ENCODE results near the gene ADGB.
"Not testable (repeated sequence)": the region's sequence is repeated elsewhere in the genome, so short reads cannot be mapped to it uniquely, and the experiment has no call there.

The ADGB gene

GRCh38 chr6:146598772-146599405 lies at the start of gene ADGB:
TSS of gene ADGB (plus strand) at chr6:146598972. CDS start at chr6:146599041, 69 bp downstream.
- TF ChIP-seq, protein P1, sequence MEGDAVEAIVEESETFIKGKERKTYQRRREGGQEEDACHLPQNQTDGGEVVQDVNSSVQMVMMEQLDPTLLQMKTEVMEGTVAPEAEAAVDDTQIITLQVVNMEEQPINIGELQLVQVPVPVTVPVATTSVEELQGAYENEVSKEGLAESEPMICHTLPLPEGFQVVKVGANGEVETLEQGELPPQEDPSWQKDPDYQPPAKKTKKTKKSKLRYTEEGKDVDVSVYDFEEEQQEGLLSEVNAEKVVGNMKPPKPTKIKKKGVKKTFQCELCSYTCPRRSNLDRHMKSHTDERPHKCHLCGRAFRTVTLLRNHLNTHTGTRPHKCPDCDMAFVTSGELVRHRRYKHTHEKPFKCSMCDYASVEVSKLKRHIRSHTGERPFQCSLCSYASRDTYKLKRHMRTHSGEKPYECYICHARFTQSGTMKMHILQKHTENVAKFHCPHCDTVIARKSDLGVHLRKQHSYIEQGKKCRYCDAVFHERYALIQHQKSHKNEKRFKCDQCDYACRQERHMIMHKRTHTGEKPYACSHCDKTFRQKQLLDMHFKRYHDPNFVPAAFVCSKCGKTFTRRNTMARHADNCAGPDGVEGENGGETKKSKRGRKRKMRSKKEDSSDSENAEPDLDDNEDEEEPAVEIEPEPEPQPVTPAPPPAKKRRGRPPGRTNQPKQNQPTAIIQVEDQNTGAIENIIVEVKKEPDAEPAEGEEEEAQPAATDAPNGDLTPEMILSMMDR (IDR thresholded peaks at IDR 0.05; ENCODE audit: low read depth, low read length, missing control alignments): no peak
- DNase-seq (ENCODE audit: low read depth): no peak
- H3K4me3 ChIP-seq (ENCODE audit: low read depth, low read length): no peak within 1 kb of the TSS

GRCh38 chr6:146550911-146551310 lies 47.9 kb upstream of the ADGB start:
- no peak for DNase-seq (ENCODE audit: low read depth)
- TF ChIP-seq, protein P1 (IDR thresholded peaks at IDR 0.05; ENCODE audit: low read depth, low read length, missing control alignments): no peak
- no peak overlapping the region for H3K4me3 ChIP-seq (ENCODE audit: low read depth, low read length)

GRCh38 chr6:146551545-146551944 lies 47.2 kb upstream of the ADGB start:
- TF ChIP-seq, protein P1 (IDR thresholded peaks at IDR 0.05; ENCODE audit: low read depth, low read length, missing control alignments): no peak

DNA sequence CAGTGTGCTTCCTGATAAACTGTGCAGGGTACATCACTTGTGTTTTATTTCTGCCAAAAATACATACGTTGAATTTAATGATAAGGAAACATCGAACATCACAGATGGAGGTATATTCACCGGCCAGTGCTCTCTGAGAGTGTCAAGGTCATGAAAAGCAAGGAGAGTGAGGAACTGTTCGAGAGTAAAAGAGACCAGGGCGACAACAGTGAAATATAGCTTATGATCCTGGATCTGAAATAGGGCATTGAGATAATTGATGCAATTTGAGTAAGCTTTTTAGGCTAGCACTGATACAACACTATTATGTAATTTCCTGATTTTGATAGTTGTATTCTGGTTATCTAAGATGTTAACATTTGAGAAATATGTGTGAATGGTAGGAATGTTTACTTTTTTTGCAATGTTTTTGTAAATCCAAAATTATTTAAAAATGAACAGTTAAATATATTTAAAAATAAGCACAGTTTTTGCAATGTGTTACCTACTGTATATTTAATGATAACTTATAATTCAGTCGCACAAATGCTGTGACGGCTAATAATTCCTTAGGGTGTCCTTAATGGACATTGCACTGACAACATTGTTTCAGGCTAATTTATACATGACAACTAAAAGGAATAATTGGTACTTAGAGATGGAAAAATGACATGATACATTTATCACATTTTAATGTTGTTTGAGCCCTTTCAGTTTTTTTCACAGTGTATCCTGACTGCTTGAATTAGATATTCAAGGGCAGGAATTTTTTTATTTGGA lies 45.2 kb upstream of the ADGB start:
- DNase-seq (ENCODE audit: low read depth): no peak
- TF ChIP-seq, protein P1 (IDR thresholded peaks at IDR 0.05; ENCODE audit: low read depth, low read length, missing control alignments): no peak
- no peak overlapping the region for H3K4me3 ChIP-seq (ENCODE audit: low read depth, low read length)

More at GRCh38 chr6:146551545-146551944, 47.2 kb upstream of the ADGB start:
- no peak for DNase-seq (ENCODE audit: low read depth)
- no peak overlapping the region for H3K4me3 ChIP-seq (ENCODE audit: low read depth, low read length)

DNA sequence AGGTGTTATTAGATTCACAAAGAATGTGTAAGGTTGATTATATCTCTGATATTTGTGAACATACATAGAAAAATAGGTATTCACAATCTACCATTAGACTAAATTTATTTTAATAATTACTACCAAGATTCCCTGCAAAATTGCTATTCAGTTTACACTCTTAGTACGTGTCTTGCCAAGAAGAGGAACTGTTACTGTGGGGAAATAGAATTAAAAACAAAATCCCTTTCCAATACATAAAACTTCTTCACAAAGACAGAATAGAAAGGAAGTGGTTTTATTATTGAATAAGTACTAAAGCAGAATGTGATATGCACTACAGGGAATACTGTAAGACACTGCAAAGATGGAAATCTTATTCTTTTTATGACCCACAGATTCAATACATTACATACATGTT lies 38.2 kb upstream of the ADGB start:
- no peak for DNase-seq (ENCODE audit: low read depth)
- TF ChIP-seq, protein P1 (IDR thresholded peaks at IDR 0.05; ENCODE audit: low read depth, low read length, missing control alignments): no peak
- H3K4me3 ChIP-seq (ENCODE audit: low read depth, low read length): no peak overlapping the region

DNA sequence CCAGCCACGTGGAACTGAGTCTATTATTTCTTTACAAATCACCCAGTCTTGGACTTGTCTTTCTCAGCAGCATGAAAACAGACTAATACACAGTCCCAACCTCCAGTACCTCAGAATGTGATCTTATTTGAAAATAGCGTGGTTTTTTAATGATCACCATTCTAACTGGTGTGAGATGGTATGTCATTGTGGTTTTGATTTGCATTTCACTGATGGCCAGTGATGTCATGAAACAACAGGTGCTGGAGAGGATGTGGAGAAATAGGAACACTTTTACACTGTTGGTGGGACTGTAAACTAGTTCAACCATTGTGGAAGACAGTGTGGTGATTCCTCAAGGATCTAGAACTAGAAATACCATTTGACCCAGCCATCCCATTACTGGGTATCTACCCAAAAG lies 32.1 kb upstream of the ADGB start:
- not testable (repeated sequence) for DNase-seq (ENCODE audit: low read depth); H3K4me3 ChIP-seq (ENCODE audit: low read depth, low read length)

DNA sequence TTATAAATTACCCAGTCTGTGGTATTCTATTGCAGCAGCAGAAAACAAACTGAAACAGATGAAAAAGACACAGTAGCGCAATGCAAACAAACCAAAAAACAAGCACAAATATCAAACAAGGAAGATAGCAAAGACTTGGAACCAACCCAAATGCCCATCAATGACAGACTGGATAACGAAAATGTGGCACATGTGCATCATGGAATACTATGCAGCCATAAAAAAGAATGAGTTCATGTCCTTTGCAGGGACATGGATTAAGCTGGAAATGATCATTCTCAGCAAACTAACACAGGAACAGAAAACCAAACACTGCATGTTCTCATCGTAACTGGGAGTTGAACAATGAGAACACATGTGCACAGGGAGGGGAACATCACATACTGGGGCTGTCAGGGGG lies 30.2 kb upstream of the ADGB start:
- not testable (repeated sequence) for DNase-seq (ENCODE audit: low read depth); H3K4me3 ChIP-seq (ENCODE audit: low read depth, low read length)

DNA sequence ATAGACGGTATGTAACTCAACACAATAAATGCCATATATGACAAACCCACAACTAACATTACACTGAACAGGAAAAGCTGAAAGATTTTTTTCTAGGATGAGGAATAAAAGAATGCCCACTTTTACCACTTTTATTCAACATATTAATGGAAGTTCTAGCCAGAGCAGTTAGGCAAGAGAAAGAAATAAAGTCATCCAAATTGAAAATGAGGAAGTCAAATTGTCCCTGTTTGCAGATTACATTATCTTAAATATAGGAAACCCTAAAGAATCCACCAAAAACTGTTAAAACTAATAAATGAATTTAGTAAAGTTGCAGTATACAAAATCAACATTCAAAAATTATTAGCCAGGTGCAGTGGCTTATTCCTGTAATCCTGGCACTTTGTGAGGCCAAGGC lies 24.6 kb upstream of the ADGB start:
- TF ChIP-seq, protein P1 (IDR thresholded peaks at IDR 0.05; ENCODE audit: low read depth, low read length, missing control alignments): no peak
- no peak for DNase-seq (ENCODE audit: low read depth)
- H3K4me3 ChIP-seq (ENCODE audit: low read depth, low read length): no peak overlapping the region
